Activated naive CD4-positive, alpha-beta T cell (primary cell): ENCODE results near the gene CTDNEP1.
"Not testable (repeated sequence)": the region's sequence is repeated elsewhere in the genome, so short reads cannot be mapped to it uniquely, and the experiment has no call there.

Source experiments
- DNase-seq, 4 experiments: peaks; one replicate each; lab custom pipeline; 2025; lab: John Stamatoyannopoulos, UW

The CTDNEP1 gene

GRCh38 chr17:7248796-7249195 lies 2.7 kb downstream of the CTDNEP1 start:
- DNase-seq = no peak

- no peak for DNase-seq
These were observed 4.8 kb downstream of the CTDNEP1 start for GRCh38 chr17:7246779-7247178.

- DNase-seq = not testable (repeated sequence)
These were observed 7.7 kb downstream of the CTDNEP1 start for GRCh38 chr17:7243838-7244237.

- no peak for DNase-seq
These were observed 8.1 kb downstream of the CTDNEP1 start for GRCh38 chr17:7243453-7243729.

GRCh38 chr17:7242717-7243452 lies 8.6 kb downstream of the CTDNEP1 start:
- DNase-seq = peak; percentile 73 to 89 (median 84)

- peak; percentile 82 to 93 (median 88) for DNase-seq
These were observed 9.5 kb downstream of the CTDNEP1 start, which contains the start of gene GABARAP for GRCh38 chr17:7241783-7242716. GABARAP (minus strand) TSS chr17:7242449; CDS start chr17:7242330, 119 bp downstream.

- DNase-seq = no peak
These were observed 10.3 kb downstream of the CTDNEP1 start for GRCh38 chr17:7241090-7241733.

- no peak for DNase-seq
These were observed 11.2 kb downstream of the CTDNEP1 start for GRCh38 chr17:7240375-7240774.

- DNase-seq = peak; percentile 91 to 96 (median 92)
These were observed 12.2 kb downstream of the CTDNEP1 start, which contains the start of gene PHF23 for GRCh38 chr17:7239091-7240027. PHF23 (minus strand) TSS chr17:7239457; CDS start chr17:7239279, 178 bp downstream.

- DNase-seq = peak in 1 of 4 experiments; percentile 44
These were observed 13.0 kb downstream of the CTDNEP1 start for GRCh38 chr17:7238420-7239090.

- peak; percentile 30 to 75 (median 60) for DNase-seq
These were observed 13.6 kb downstream of the CTDNEP1 start for GRCh38 chr17:7237761-7238419.

- DNase-seq = no peak
These were observed 14.2 kb downstream of the CTDNEP1 start for GRCh38 chr17:7237266-7237760.

GRCh38 chr17:7236808-7237207 lies 14.7 kb downstream of the CTDNEP1 start:
- DNase-seq = no peak

GRCh38 chr17:7235693-7236665 lies 15.6 kb downstream of the CTDNEP1 start:
- DNase-seq = no peak

- DNase-seq = peak; percentile 80 to 93 (median 84)
These were observed 17.2 kb downstream of the CTDNEP1 start, which contains the start of gene DVL2 for GRCh38 chr17:7234083-7234951. DVL2 (minus strand) TSS chr17:7234517; CDS start chr17:7234262, 255 bp downstream.

GRCh38 chr17:7233701-7234082 lies 17.8 kb downstream of the CTDNEP1 start:
- DNase-seq = no peak

GRCh38 chr17:7232114-7232513 lies 19.4 kb downstream of the CTDNEP1 start:
- no peak for DNase-seq

GRCh38 chr17:7229504-7229903 lies 22.0 kb downstream of the CTDNEP1 start:
- no peak for DNase-seq
